ENCODE measurements around the gene SGK2. TPM values are rescaled to one million over a fixed set of nuclear protein-coding genes. Genes with fewer than 3 reads are reported as not detected.
"Not testable (repeated sequence)": the region's sequence is repeated elsewhere in the genome, so short reads cannot be mapped to it uniquely, and the experiment has no call there.

The SGK2 gene
- total RNA-seq, 2 experiments from 2014 or later, result 0.38 to 0.64 TPM

DNA sequence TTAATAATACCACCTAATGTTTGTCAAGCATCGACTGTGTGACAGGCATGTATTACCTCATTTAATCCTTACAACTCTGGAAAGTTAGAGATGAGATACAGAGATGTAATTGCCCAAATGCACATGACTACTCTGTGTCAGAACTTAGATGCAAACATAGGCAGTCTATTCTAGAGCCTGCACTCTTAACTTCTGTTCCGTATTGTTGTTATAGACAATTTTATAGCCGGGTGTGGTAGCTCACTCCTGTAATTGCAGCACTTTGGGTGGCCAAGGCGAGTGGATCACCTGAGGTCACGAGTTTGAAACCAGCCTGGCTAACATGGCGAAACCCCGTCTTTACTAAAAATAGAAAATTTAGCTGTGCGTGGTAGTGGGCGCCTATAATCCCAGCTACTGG is 46.9 kb downstream of the SGK2 start:
- Histone ChIP-seq H3K27ac (ENCODE audit: low read depth in 1 of 2, low read length in 2 of 2) (no peak overlapping the region), H3K36me3 (ENCODE audit: insufficient read depth, low read length) (peaks cover 16% of the 10 kb centered on the region), H3K4me3 (ENCODE audit: low read length) (no peak overlapping the region), H3K27me3 (ENCODE audit: control insufficient read depth in 1 of 2, insufficient read depth in 2 of 2, low read length in 2 of 2) (no peaks in the 10 kb centered on the region), H3K9me3 (ENCODE audit: control insufficient read depth in 1 of 2, insufficient read depth in 1 of 2, low read length in 2 of 2) (no peaks in the 10 kb centered on the region), H3K4me1 (ENCODE audit: insufficient read depth, low read length) (no peaks in the 10 kb centered on the region)
- TF ChIP-seq, protein P1, sequence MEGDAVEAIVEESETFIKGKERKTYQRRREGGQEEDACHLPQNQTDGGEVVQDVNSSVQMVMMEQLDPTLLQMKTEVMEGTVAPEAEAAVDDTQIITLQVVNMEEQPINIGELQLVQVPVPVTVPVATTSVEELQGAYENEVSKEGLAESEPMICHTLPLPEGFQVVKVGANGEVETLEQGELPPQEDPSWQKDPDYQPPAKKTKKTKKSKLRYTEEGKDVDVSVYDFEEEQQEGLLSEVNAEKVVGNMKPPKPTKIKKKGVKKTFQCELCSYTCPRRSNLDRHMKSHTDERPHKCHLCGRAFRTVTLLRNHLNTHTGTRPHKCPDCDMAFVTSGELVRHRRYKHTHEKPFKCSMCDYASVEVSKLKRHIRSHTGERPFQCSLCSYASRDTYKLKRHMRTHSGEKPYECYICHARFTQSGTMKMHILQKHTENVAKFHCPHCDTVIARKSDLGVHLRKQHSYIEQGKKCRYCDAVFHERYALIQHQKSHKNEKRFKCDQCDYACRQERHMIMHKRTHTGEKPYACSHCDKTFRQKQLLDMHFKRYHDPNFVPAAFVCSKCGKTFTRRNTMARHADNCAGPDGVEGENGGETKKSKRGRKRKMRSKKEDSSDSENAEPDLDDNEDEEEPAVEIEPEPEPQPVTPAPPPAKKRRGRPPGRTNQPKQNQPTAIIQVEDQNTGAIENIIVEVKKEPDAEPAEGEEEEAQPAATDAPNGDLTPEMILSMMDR (IDR thresholded peaks at IDR 0.05), result no peak
- POLR2A ChIA-PET, result no interaction called here
- H3K4me1 Mint-ChIP-seq (ENCODE audit: low read depth), result no peaks in the 10 kb centered on the region
- intact Hi-C loops (cut with DNase I, micrococcal nuclease), result no loop called here
- H3K27me3 Mint-ChIP-seq, result no peaks in the 10 kb centered on the region
- H3K36me3 Mint-ChIP-seq (ENCODE audit: low read depth), result peaks cover 42% of the 10 kb centered on the region
- no peak overlapping the region for H3K4me3 Mint-ChIP-seq
- H3K9me3 Mint-ChIP-seq, result no peaks in the 10 kb centered on the region
- CTCF ChIA-PET, result no interaction called here
- ATAC-seq (ENCODE audit: poor library complexity) (no peak), DNase-seq (no peak)
- no peak overlapping the region for H3K27ac Mint-ChIP-seq

DNA sequence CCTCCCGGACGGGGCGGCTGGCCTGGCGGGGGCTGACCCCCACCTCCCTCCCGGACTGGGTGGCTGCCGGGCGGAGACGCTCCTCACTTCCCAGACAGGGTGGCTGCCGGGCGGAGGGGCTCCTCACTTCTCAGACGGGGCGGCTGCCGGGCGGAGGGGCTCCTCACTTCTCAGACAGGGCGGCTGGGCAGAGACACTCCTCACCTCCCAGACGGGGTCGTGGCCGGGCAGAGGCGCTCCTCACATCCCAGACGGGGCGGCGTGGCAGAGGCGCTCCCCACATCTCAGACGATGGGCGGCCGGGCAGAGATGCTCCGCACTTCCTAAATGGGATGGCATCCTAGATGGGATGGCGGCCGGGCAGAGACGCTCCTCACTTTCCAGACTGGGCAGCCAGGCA is 48.5 kb downstream of the SGK2 start:
- H3K36me3 Mint-ChIP-seq (ENCODE audit: low read depth), result peaks cover 45% of the 10 kb centered on the region
- ATAC-seq (ENCODE audit: poor library complexity), result not testable (repeated sequence)

DNA sequence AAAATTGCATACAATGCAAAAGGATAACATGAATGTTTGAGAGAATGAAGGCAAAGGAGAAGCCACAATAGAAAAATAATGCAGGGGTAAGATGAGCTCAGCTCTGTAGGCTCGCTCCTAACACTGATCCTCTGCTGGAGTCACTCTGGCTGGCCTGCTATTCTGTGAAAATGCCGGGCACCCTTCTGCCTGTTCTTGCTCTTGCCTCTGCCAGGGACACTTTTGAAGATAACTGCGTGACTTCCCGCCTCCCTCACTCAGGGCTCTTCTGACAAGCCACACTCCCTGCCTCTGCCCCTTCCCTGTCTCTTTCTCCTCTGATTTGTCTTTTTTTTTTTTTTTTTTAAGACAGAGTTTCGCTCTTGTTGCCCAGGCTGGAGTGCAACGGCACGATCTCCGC is 72.8 kb downstream of the SGK2 start:
- peaks cover 56% of the 10 kb centered on the region for H3K36me3 Mint-ChIP-seq (ENCODE audit: low read depth)
- no peaks in the 10 kb centered on the region for H3K4me1 Mint-ChIP-seq (ENCODE audit: low read depth)
- ChIA-PET POLR2A (no interaction called here), CTCF (no interaction called here)
- Histone ChIP-seq H3K4me3 (ENCODE audit: low read length) (no peak overlapping the region), H3K27ac (ENCODE audit: low read depth in 1 of 2, low read length in 2 of 2) (no peak overlapping the region), H3K36me3 (ENCODE audit: insufficient read depth, low read length) (peaks cover 15% of the 10 kb centered on the region), H3K4me1 (ENCODE audit: insufficient read depth, low read length) (no peaks in the 10 kb centered on the region), H3K27me3 (ENCODE audit: control insufficient read depth in 1 of 2, insufficient read depth in 2 of 2, low read length in 2 of 2) (no peaks in the 10 kb centered on the region), H3K9me3 (ENCODE audit: control insufficient read depth in 1 of 2, insufficient read depth in 1 of 2, low read length in 2 of 2) (no peaks in the 10 kb centered on the region)
- no peak overlapping the region for H3K27ac Mint-ChIP-seq
- no peaks in the 10 kb centered on the region for H3K27me3 Mint-ChIP-seq
- TF ChIP-seq, protein P1 (IDR thresholded peaks at IDR 0.05), result no peak
- H3K4me3 Mint-ChIP-seq, result no peak overlapping the region
- DNase-seq, result no peak
- intact Hi-C loops (cut with DNase I, micrococcal nuclease), result no loop called here
- no peaks in the 10 kb centered on the region for H3K9me3 Mint-ChIP-seq
- ATAC-seq (ENCODE audit: poor library complexity), result no peak

More for the DNA sequence above, 48.5 kb downstream of the SGK2 start:
- H3K9me3 Mint-ChIP-seq; intact Hi-C loops (cut with DNase I, micrococcal nuclease); H3K9me3 ChIP-seq (ENCODE audit: control insufficient read depth in 1 of 2, insufficient read depth in 1 of 2, low read length in 2 of 2); DNase-seq; H3K4me1 Mint-ChIP-seq (ENCODE audit: low read depth); H3K4me3 Mint-ChIP-seq; H3K27ac Mint-ChIP-seq; H3K27me3 Mint-ChIP-seq; H3K27ac ChIP-seq (ENCODE audit: low read depth in 1 of 2, low read length in 2 of 2); H3K4me3 ChIP-seq (ENCODE audit: low read length); CTCF ChIA-PET; H3K27me3 ChIP-seq (ENCODE audit: control insufficient read depth in 1 of 2, insufficient read depth in 2 of 2, low read length in 2 of 2); H3K4me1 ChIP-seq (ENCODE audit: insufficient read depth, low read length); POLR2A ChIA-PET: not testable (repeated sequence)
- H3K36me3 ChIP-seq (ENCODE audit: insufficient read depth, low read length), result peaks cover 16% of the 10 kb centered on the region

Other genes starting within 250 kb of the SGK2 start
- gene SRSF6, start 101.1 kb upstream of the SGK2 start, total RNA-seq, result 100 to 1,000 TPM; 312 to 313 TPM
- gene L3MBTL1, start 51.3 kb upstream of the SGK2 start, total RNA-seq, result 10 to 100 TPM; 10.2 to 10.5 TPM
- 10 to 100 TPM; 13.7 to 15.5 TPM for gene IFT52, start 31.9 kb downstream of the SGK2 start, total RNA-seq
- under 1 TPM; 0.56 to 0.69 TPM for gene MYBL2, start 108.1 kb downstream of the SGK2 start, total RNA-seq
- not detected for gene GTSF1L, start 168.0 kb downstream of the SGK2 start, total RNA-seq

Measured in CD4-positive, alpha-beta T cell (primary cell).